ENCODE data around the gene DYNC2LI1. TPM values are rescaled to one million over a fixed set of nuclear protein-coding genes. Genes with fewer than 3 reads are reported as not detected.

Gene DYNC2LI1
- total RNA-seq, 6 experiments from 2014 or later, result 8.4 to 12.3 (median 10.0) TPM

DNA sequence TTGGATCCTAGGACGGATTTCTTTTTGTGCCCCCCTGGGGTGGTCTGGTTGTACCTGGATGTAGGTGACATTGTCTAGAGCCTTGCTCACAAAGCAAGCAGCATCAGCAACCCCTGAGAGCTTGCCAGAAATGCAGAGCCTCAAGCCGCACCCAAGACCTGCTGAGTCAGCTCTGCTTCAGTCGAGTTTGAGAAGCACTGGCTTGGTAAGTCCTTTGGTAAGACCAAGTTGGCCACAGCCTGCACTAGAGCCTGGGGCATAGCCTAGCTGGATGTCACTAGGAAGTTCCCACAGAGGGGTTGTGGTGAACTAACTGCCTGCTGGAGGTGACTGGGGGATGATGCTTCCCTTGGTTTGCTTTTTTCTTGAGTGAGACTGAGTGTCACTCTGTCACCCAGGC lies 58.6 kb downstream of the DYNC2LI1 start:
- no peak for DNase-seq
- H3K36me3 Mint-ChIP-seq (ENCODE audit: low read depth), result no peaks in the 10 kb centered on the region
- H3K4me3 Mint-ChIP-seq, result no peak overlapping the region
- H3K9me3 Mint-ChIP-seq, result no peaks in the 10 kb centered on the region
- TF ChIP-seq, protein P1, sequence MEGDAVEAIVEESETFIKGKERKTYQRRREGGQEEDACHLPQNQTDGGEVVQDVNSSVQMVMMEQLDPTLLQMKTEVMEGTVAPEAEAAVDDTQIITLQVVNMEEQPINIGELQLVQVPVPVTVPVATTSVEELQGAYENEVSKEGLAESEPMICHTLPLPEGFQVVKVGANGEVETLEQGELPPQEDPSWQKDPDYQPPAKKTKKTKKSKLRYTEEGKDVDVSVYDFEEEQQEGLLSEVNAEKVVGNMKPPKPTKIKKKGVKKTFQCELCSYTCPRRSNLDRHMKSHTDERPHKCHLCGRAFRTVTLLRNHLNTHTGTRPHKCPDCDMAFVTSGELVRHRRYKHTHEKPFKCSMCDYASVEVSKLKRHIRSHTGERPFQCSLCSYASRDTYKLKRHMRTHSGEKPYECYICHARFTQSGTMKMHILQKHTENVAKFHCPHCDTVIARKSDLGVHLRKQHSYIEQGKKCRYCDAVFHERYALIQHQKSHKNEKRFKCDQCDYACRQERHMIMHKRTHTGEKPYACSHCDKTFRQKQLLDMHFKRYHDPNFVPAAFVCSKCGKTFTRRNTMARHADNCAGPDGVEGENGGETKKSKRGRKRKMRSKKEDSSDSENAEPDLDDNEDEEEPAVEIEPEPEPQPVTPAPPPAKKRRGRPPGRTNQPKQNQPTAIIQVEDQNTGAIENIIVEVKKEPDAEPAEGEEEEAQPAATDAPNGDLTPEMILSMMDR (IDR thresholded peaks at IDR 0.05), result no peak
- H3K27me3 Mint-ChIP-seq (ENCODE audit: insufficient read depth), result peaks cover 31% of the 10 kb centered on the region
- no peaks in the 10 kb centered on the region; the same call in 1 of the 2 replicates for H3K4me1 Mint-ChIP-seq (ENCODE audit: low read depth)
- H3K27ac Mint-ChIP-seq, result no peak overlapping the region

DNA sequence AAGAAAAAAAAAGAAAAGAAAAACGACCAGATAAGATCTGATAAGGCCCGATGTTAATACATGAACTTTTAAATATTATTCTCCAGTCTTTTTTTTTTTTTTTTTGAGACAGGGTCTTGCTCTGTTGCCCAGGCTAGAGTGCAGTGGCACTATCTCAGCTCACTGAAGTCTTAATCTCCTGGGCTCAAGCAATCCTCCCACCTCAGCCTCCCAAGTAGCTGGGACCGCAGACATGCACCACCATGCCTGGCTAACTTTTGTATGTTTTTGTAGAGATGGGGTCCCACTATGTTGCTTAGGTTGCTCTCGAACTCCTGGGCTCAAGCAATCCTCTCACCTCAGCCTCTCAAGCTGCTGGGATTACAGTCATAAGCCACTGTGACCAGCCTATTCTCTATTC lies 63.2 kb downstream of the DYNC2LI1 start:
- Mint-ChIP-seq H3K27ac (no peak overlapping the region), H3K9me3 (no peaks in the 10 kb centered on the region), H3K4me1 (ENCODE audit: low read depth) (no peaks in the 10 kb centered on the region), H3K4me3 (no peak overlapping the region), H3K27me3 (ENCODE audit: insufficient read depth) (peaks cover 22% of the 10 kb centered on the region), H3K36me3 (ENCODE audit: low read depth) (no peaks in the 10 kb centered on the region)
- DNase-seq, result no peak
- TF ChIP-seq, protein P1 (IDR thresholded peaks at IDR 0.05), result no peak

- Mint-ChIP-seq H3K27me3 (ENCODE audit: insufficient read depth) (peaks cover 22% of the 10 kb centered on the region), H3K4me1 (ENCODE audit: low read depth) (no peaks in the 10 kb centered on the region), H3K27ac (no peak overlapping the region), H3K36me3 (ENCODE audit: low read depth) (no peaks in the 10 kb centered on the region), H3K9me3 (no peaks in the 10 kb centered on the region), H3K4me3 (no peak overlapping the region)
- DNase-seq, result no peak
- TF ChIP-seq, protein P1 (IDR thresholded peaks at IDR 0.05), result no peak
Observed at GRCh38 chr2:43837831-43838559, 64.2 kb downstream of the DYNC2LI1 start.

- DNase-seq, result no peak
- no peaks in the 10 kb centered on the region for H3K36me3 Mint-ChIP-seq (ENCODE audit: low read depth)
- no peak within 1 kb of the TSS for H3K27ac Mint-ChIP-seq
- H3K4me1 Mint-ChIP-seq (ENCODE audit: low read depth), result no peaks in the 10 kb centered on the region
- H3K27me3 Mint-ChIP-seq (ENCODE audit: insufficient read depth), result peaks cover 20% of the 10 kb centered on the region
- no peak within 1 kb of the TSS for H3K4me3 Mint-ChIP-seq
- no peaks in the 10 kb centered on the region for H3K9me3 Mint-ChIP-seq
- TF ChIP-seq, protein P1 (IDR thresholded peaks at IDR 0.05), result no peak
Observed at GRCh38 chr2:43838560-43839267, 64.9 kb downstream of the DYNC2LI1 start, which contains the start of the genes ABCG5 and ABCG8. ABCG5 (minus strand) TSS chr2:43838839; CDS start chr2:43838679, 160 bp downstream. ABCG8 (plus strand) TSS chr2:43838971; CDS start chr2:43839054, 83 bp downstream.

GRCh38 chr2:43839776-43840564 lies 66.1 kb downstream of the DYNC2LI1 start:
- Mint-ChIP-seq H3K27me3 (ENCODE audit: insufficient read depth) (peaks cover 18% of the 10 kb centered on the region), H3K27ac (no peak overlapping the region), H3K36me3 (ENCODE audit: low read depth) (no peaks in the 10 kb centered on the region), H3K4me1 (ENCODE audit: low read depth) (no peaks in the 10 kb centered on the region), H3K9me3 (no peaks in the 10 kb centered on the region), H3K4me3 (no peak overlapping the region)
- DNase-seq, result no peak
- TF ChIP-seq, protein P1 (IDR thresholded peaks at IDR 0.05), result no peak

Measured in HFFc6 (cell line).